ENCODE data around the gene LRRC59. TPM values are rescaled to one million over a fixed set of nuclear protein-coding genes. Genes with fewer than 3 reads are reported as not detected.

The LRRC59 gene
- total and polyA plus RNA-seq, 8 donors, result 32.2 to 117 (median 76.0) TPM

GRCh38 chr17:50379351-50380132 lies 17.8 kb downstream of the LRRC59 start:
- Histone ChIP-seq H3K27me3 (no peaks in the 10 kb centered on the region), H3K9me3 (no peaks in the 10 kb centered on the region), H3K36me3 (peaks cover 35 to 55% (median 46%) of the 10 kb centered on the region in 4 donors), H3K27ac (no peak overlapping the region), H3K4me3 (no peak overlapping the region), H3K4me1 (peaks cover 0 to 5% (median 0%) of the 10 kb centered on the region in 4 donors)
- no peak for DNase-seq
- WGBS, 5 donors, result 88 to 94% (median 91%) methylated on average over 6 of the region's 6 CpGs
- no peak for TF ChIP-seq CTCF (IDR thresholded peaks at IDR 0.05)
- TF ChIP-seq POLR2AphosphoS5 (IDR thresholded peaks at IDR 0.05), result no peak
- TF ChIP-seq EP300 (IDR thresholded peaks at IDR 0.05), result no peak
- intact Hi-C loops (cut with DNase I; ENCODE audit: low total_unique reads), result no loop called here

GRCh38 chr17:50375858-50376538 lies 21.3 kb downstream of the LRRC59 start:
- Histone ChIP-seq H3K36me3 (peaks cover 0 to 20% (median 11%) of the 10 kb centered on the region in 4 donors), H3K27me3 (no peaks in the 10 kb centered on the region), H3K4me1 (peaks cover 19 to 23% (median 21%) of the 10 kb centered on the region in 4 donors), H3K9me3 (no peaks in the 10 kb centered on the region), H3K27ac (no peak overlapping the region), H3K4me3 (no peak overlapping the region)
- intact Hi-C loops (cut with DNase I; ENCODE audit: low total_unique reads), result no loop called here
- WGBS, 5 donors, result 68 to 87% (median 76%) methylated on average over 5 of the region's 5 CpGs
- no peak for DNase-seq
- TF ChIP-seq CTCF (IDR thresholded peaks at IDR 0.05), result no peak
- no peak for TF ChIP-seq POLR2AphosphoS5 (IDR thresholded peaks at IDR 0.05)
- no peak for TF ChIP-seq POLR2A (IDR thresholded peaks at IDR 0.05)
- no peak for TF ChIP-seq EP300 (IDR thresholded peaks at IDR 0.05)

- no peaks in the 10 kb centered on the region for H3K9me3 ChIP-seq
- H3K36me3 ChIP-seq, result peaks cover 13 to 24% (median 23%) of the 10 kb centered on the region in 4 donors
- WGBS, 5 donors, result 80 to 87% (median 86%) methylated on average over 2 of the region's 2 CpGs
- DNase-seq, result no peak
- no peaks in the 10 kb centered on the region for H3K27me3 ChIP-seq
- no peak overlapping the region for H3K27ac ChIP-seq
- peaks cover 19 to 32% (median 22%) of the 10 kb centered on the region in 4 donors for H3K4me1 ChIP-seq
- intact Hi-C loops (cut with DNase I; ENCODE audit: low total_unique reads), result no loop called here
- H3K4me3 ChIP-seq, result peak overlapping the region in 1 of 4 donors; percentile 70
- no peak for TF ChIP-seq CTCF (IDR thresholded peaks at IDR 0.05)
- TF ChIP-seq EP300 (IDR thresholded peaks at IDR 0.05), result no peak
- no peak for TF ChIP-seq POLR2A (IDR thresholded peaks at IDR 0.05)
- no peak for TF ChIP-seq POLR2AphosphoS5 (IDR thresholded peaks at IDR 0.05)
Observed at GRCh38 chr17:50373705-50374104, 23.6 kb downstream of the LRRC59 start.

GRCh38 chr17:50372758-50373556 lies 24.4 kb downstream of the LRRC59 start, which contains the start of the genes EME1 and MRPL27:
TSS of gene EME1 (plus strand) at chr17:50373229. CDS start at chr17:50375209, 1,980 bp downstream.
TSS of gene MRPL27 (minus strand) at chr17:50373184. CDS start at chr17:50373170, 14 bp downstream.
- intact Hi-C loops (cut with DNase I; ENCODE audit: low total_unique reads), result no loop called here

More at GRCh38 chr17:50372758-50373556, 24.4 kb downstream of the LRRC59 start, which contains the start of the genes EME1 and MRPL27:
- H3K9me3 ChIP-seq, result no peaks in the 10 kb centered on the region
- H3K4me1 ChIP-seq, result peaks cover 19 to 32% (median 22%) of the 10 kb centered on the region in 4 donors
- peak; percentile 82 to 96 for DNase-seq
- TF ChIP-seq POLR2AphosphoS5 (IDR thresholded peaks at IDR 0.05) (peak; percentile 58 to 85 (median 75)), EP300 (IDR thresholded peaks at IDR 0.05) (no peak), CTCF (IDR thresholded peaks at IDR 0.05) (peak in 1 of 7 experiments; percentile 18), POLR2A (IDR thresholded peaks at IDR 0.05) (no peak)
- H3K27ac ChIP-seq, result peak within 1 kb of the TSS; percentile 91 to 98 (median 94)
- H3K4me3 ChIP-seq, result peak within 1 kb of the TSS; percentile 62 to 80 (median 72)
- H3K27me3 ChIP-seq, result no peaks in the 10 kb centered on the region
- peaks cover 18 to 32% (median 30%) of the 10 kb centered on the region in 4 donors for H3K36me3 ChIP-seq
- WGBS, 5 donors, result 1 to 2% (median 1%) methylated on average over 39 to 42 of the region's 42 CpGs

Measured in stomach (tissue), 9 donors.